Activated naive CD4-positive, alpha-beta T cell treated with anti-CD3 and anti-CD28 coated beads, Interleukin-2, amount 50 U/mL, for 16 hours (primary cell): ENCODE results near the gene SOD2.
"Not testable (repeated sequence)": the region's sequence is repeated elsewhere in the genome, so short reads cannot be mapped to it uniquely, and the experiment has no call there.

ENCODE experiments used
- DNase-seq: peaks from one replicate; pipeline ENCODE4 v3.0.0-alpha.2; 2020

SOD2 gene

GRCh38 chr6:159715605-159716004 is 22.6 kb upstream of the SOD2 start:
- DNase-seq = no peak

GRCh38 chr6:159715166-159715565 is 22.1 kb upstream of the SOD2 start:
- DNase-seq = no peak

GRCh38 chr6:159714404-159714803 is 21.4 kb upstream of the SOD2 start:
- no peak for DNase-seq

GRCh38 chr6:159713984-159714383 is 20.9 kb upstream of the SOD2 start:
- DNase-seq = no peak

- not testable (repeated sequence) for DNase-seq
These were observed 19.3 kb upstream of the SOD2 start for GRCh38 chr6:159712389-159712788.

- not testable (repeated sequence) for DNase-seq
These were observed 17.6 kb upstream of the SOD2 start for GRCh38 chr6:159710603-159711002.

- no peak for DNase-seq
These were observed 8.5 kb upstream of the SOD2 start for GRCh38 chr6:159701413-159701999.

- no peak for DNase-seq
These were observed 7.9 kb upstream of the SOD2 start for GRCh38 chr6:159700970-159701369.

GRCh38 chr6:159695984-159696383 is 2.9 kb upstream of the SOD2 start:
- DNase-seq = no peak

- DNase-seq = no peak
These were observed 979 bp upstream of the SOD2 start for GRCh38 chr6:159693894-159694545.

GRCh38 chr6:159692303-159693127 is 526 bp downstream of the SOD2 start:
- DNase-seq = peak; percentile 67

GRCh38 chr6:159691963-159692287 is 1.1 kb downstream of the SOD2 start:
- DNase-seq = no peak

GRCh38 chr6:159691133-159691962 is 1.7 kb downstream of the SOD2 start:
- DNase-seq = no peak

- DNase-seq = not testable (repeated sequence)
These were observed 2.9 kb downstream of the SOD2 start for GRCh38 chr6:159690135-159690534.

GRCh38 chr6:159689001-159689400 is 4.0 kb downstream of the SOD2 start:
- no peak for DNase-seq

- DNase-seq = no peak
These were observed 4.7 kb downstream of the SOD2 start for GRCh38 chr6:159688266-159688905.

- DNase-seq = no peak
These were observed 5.7 kb downstream of the SOD2 start for GRCh38 chr6:159687341-159687740.

GRCh38 chr6:159686703-159687102 is 6.3 kb downstream of the SOD2 start:
- no peak for DNase-seq

GRCh38 chr6:159686040-159686439 is 7.0 kb downstream of the SOD2 start:
- DNase-seq = no peak

- DNase-seq = no peak
These were observed 9.1 kb downstream of the SOD2 start for GRCh38 chr6:159684013-159684304.

GRCh38 chr6:159682810-159683209 is 10.2 kb downstream of the SOD2 start:
- DNase-seq = no peak

GRCh38 chr6:159682295-159682694 is 10.7 kb downstream of the SOD2 start:
- DNase-seq = no peak
